K562 (cell line): ENCODE measurements around the gene FBL. TPM values are rescaled to one million over a fixed set of nuclear protein-coding genes. Genes with fewer than 3 reads are reported as not detected.

Experiments
- ATAC-seq: fragments of 200-7000 bp; cut with Tn5 transposase; 3 replicates; pipeline ENCODE4 v1.9.1; 2020; ENCODE audit warnings: moderate library complexity
- BruUV-seq: library from RNA; stranded (reverse); fragments of 400-500 nt; replicated peaks from 2 replicates; lab custom pipeline; 2021; lab: Mats Ljungman, UMichigan
- CTCF ChIA-PET: fragments of 300-600 bp; formaldehyde crosslinking; extraction: SDS; loops from one replicate; lab custom pipeline; 2021; ENCODE audit warnings: low intra/inter-chr PET ratio; lab: Yijun Ruan, JAX
- POLR2A ChIA-PET: fragments of 300-600, 350-650 bp; sonication (Branson Sonifier 250); formaldehyde crosslinking; extraction: SDS; loops from one replicate; lab custom pipeline; 2021; ENCODE audit warnings: antibody characterized with exemption, inconsistent platforms; lab: Yijun Ruan, JAX
- DNase-seq, 4 experiments: peaks; one replicate each; pipeline versions ENCODE4 v3.0.0 to v3.0.0-alpha.2; 2011 to 2018; ENCODE audit warnings: low spot score in 3 of 4, mixed read lengths in 3 of 4; ENCODE audit errors: extremely low read depth in 1 of 4
- FAIRE-seq: peaks from 2 replicates; lab custom pipeline; 2011; peaks lifted over from hg19 to GRCh38; lab: Jason Lieb, UNC
- H2AFZ ChIP-seq: 2 replicates; pipeline ENCODE4 v1.6.0; 2011; ENCODE audit warnings: low read depth, low read length, control low read depth, inconsistent platforms
- H3K27ac ChIP-seq: fragments of 200-600 bp; 3 replicates; pipeline ENCODE4 v1.8.0; 2011; ENCODE audit warnings: low read depth, mild to moderate bottlenecking, control low read depth, inconsistent platforms, low read length, moderate library complexity, mixed read lengths; ENCODE audit errors: extremely low read depth
- H3K27me3 ChIP-seq, 2 experiments: fragments of 300-600 bp in 1 of 2; 2 replicates in 1 of 2; 3 replicates in 1 of 2; pipeline versions ENCODE4 v1.6.0 to v1.8.0; 2011; ENCODE audit warnings: inconsistent platforms in 2 of 2, low read length in 2 of 2, mild to moderate bottlenecking in 1 of 2, mixed read lengths in 1 of 2, moderate library complexity in 1 of 2; ENCODE audit not compliant: control insufficient read depth in 2 of 2, insufficient read depth in 2 of 2
- H3K36me3 ChIP-seq: fragments of 300-600 bp; 3 replicates; pipeline ENCODE4 v1.8.0; 2011; ENCODE audit warnings: mild to moderate bottlenecking, low read length, inconsistent platforms; ENCODE audit not compliant: control insufficient read depth, insufficient read depth
- H3K4me1 ChIP-seq, 2 experiments: fragments of 200-600 bp in 1 of 2; replicated peaks in 1 of 2; 2 replicates in 1 of 2; 3 replicates in 1 of 2; pipeline versions ENCODE4 v1.5.1 to v1.8.0; 2011; ENCODE audit warnings: inconsistent platforms in 2 of 2, low read length in 2 of 2, mild to moderate bottlenecking in 1 of 2, mixed read lengths in 1 of 2, moderate library complexity in 1 of 2; ENCODE audit not compliant: control insufficient read depth in 2 of 2, insufficient read depth in 2 of 2
- H3K4me2 ChIP-seq: 2 replicates; pipeline ENCODE4 v1.6.1; 2011; ENCODE audit warnings: low read length, control low read depth, inconsistent platforms, mixed read lengths; ENCODE audit not compliant: insufficient read depth
- H3K4me3 ChIP-seq: fragments of 200-600 bp; sonication (generic), shearing (Covaris generic); 2 replicates; pipeline ENCODE4 v1.5.1; 2016; ENCODE audit warnings: control low read depth, inconsistent platforms
- H3K79me2 ChIP-seq: fragments of 200-600 bp; 3 replicates; pipeline ENCODE4 v1.8.0; 2011; ENCODE audit warnings: low read length, inconsistent platforms; ENCODE audit not compliant: control insufficient read depth, insufficient read depth
- H3K9ac ChIP-seq, 2 experiments: 2 replicates each; pipeline versions ENCODE4 v1.6.0 to v1.6.1; 2011; ENCODE audit warnings: low read depth in 2 of 2, low read length in 2 of 2, control low read depth in 1 of 2, inconsistent platforms in 1 of 2, mild to moderate bottlenecking in 1 of 2, mixed read lengths in 1 of 2; ENCODE audit not compliant: insufficient read depth in 1 of 2
- H3K9me1 ChIP-seq: one replicate; pipeline ENCODE4 v1.6.0; 2011; ENCODE audit warnings: inconsistent platforms, mild to moderate bottlenecking, low read length, moderate library complexity; ENCODE audit not compliant: control insufficient read depth, insufficient read depth
- H3K9me3 ChIP-seq: replicated peaks from 2 replicates; pipeline ENCODE4 v1.5.1; 2011; ENCODE audit warnings: low read depth, low read length, inconsistent platforms; ENCODE audit not compliant: control insufficient read depth, insufficient read depth
- H4K20me1 ChIP-seq: replicated peaks from 2 replicates; pipeline ENCODE4 v1.6.1; 2011; ENCODE audit warnings: low read length, inconsistent platforms, mixed read lengths; ENCODE audit not compliant: control insufficient read depth, insufficient read depth
- ARID1B ChIP-seq: fragments of 450-650 bp; IDR thresholded peaks from 2 replicates; pipeline ENCODE4 v1.6.1; 2016; ENCODE audit warnings: antibody characterized with exemption, mild to moderate bottlenecking, inconsistent platforms
- CREBBP ChIP-seq: IDR thresholded peaks from one replicate; pipeline ENCODE4 v1.6.1; 2012; ENCODE audit warnings: low read depth, mild to moderate bottlenecking, control low read depth, inconsistent platforms, low read length
- CREM ChIP-seq: IDR thresholded peaks from 2 replicates; pipeline ENCODE4 v1.6.1; 2014; ENCODE audit warnings: antibody characterized with exemption, low read depth
- ESRRB ChIP-seq: fragments of 250-450 bp; sonication (Bioruptor Pico); IDR thresholded peaks from 2 replicates; pipeline ENCODE4 v1.5.0; 2020; ENCODE audit warnings: mild to moderate bottlenecking, moderate library complexity, borderline replicate concordance
- HMGN3 ChIP-seq: IDR thresholded peaks from 2 replicates; pipeline ENCODE4 v1.6.1; 2011; ENCODE audit warnings: borderline replicate concordance, low read depth, mild to moderate bottlenecking, mixed read lengths, low read length; ENCODE audit not compliant: insufficient read length; ENCODE audit errors: extremely low read depth
- MAFK ChIP-seq: IDR thresholded peaks from 2 replicates; pipeline ENCODE4 v1.6.1; 2011; ENCODE audit warnings: low read length, improper control_type of control experiment
- NFATC3 ChIP-seq: fragments of 450-650 bp; IDR thresholded peaks from 2 replicates; pipeline ENCODE4 v1.6.1; 2017; ENCODE audit warnings: mild to moderate bottlenecking
- RB1 ChIP-seq: fragments of 450-650 bp; IDR thresholded peaks from 2 replicates; pipeline ENCODE4 v1.6.1; 2017; ENCODE audit warnings: low read depth, mild to moderate bottlenecking
- SMAD4 ChIP-seq: fragments of 250-450 bp; sonication (Bioruptor Pico); conservative IDR thresholded peaks from 2 replicates; pipeline ENCODE4 v1.8.0; 2021; ENCODE audit warnings: inconsistent platforms, mild to moderate bottlenecking, moderate library complexity
- TCF3 ChIP-seq: sonication (generic); formaldehyde crosslinking; IDR thresholded peaks from 2 replicates; pipeline ENCODE4 v1.4.0; 2020; ENCODE audit warnings: mild to moderate bottlenecking, missing genetic modification reagents
- ZNF316 ChIP-seq: fragments of 450-650 bp; IDR thresholded peaks from 2 replicates; pipeline ENCODE4 v1.6.1; 2016
- ZNF324 ChIP-seq: fragments of 250-450 bp; sonication (Bioruptor Pico); IDR thresholded peaks from 2 replicates; pipeline ENCODE4 v1.4.0; 2020; ENCODE audit warnings: mild to moderate bottlenecking
- ZNF444 ChIP-seq: fragments of 250-450 bp; sonication (Bioruptor Pico); IDR thresholded peaks from 2 replicates; pipeline ENCODE4 v1.4.0; 2020; ENCODE audit warnings: mild to moderate bottlenecking, moderate library complexity
- WGBS: fragments of 100-300 bp; shearing (Covaris generic); methylation state at CpG from one replicate; pipeline ENCODE4 v1.1.6; 2016; ENCODE audit warnings: low coverage, mixed read lengths; ENCODE audit not compliant: insufficient coverage; ENCODE audit errors: missing lambda C conversion rate; 5-methylcytosine and 5-hydroxymethylcytosine counted together
- in situ Hi-C: fragments of 300-500 bp; cut with MboI; formaldehyde crosslinking; loops from 4 replicates; pipeline ENCODE4 v1.15.0; 2018; ENCODE audit warnings: inconsistent platforms, mixed read lengths
- intact Hi-C: fragments of 100-400 bp; cut with micrococcal nuclease; formaldehyde crosslinking; loops from 2 replicates; pipeline ENCODE4 v1.14.2; 2022
- polyA plus RNA-seq, 8 experiments: library from polyadenylated mRNA; depleted of rRNA in 4 of 8; stranded (reverse) in 5 of 8; unstranded in 3 of 8; fragments of >200 nt; fragmentation: Nextera tagmentation in 2 of 8; fragmentation: Illumina TruSeq in 1 of 8; extraction: Ambion mirVana in 2 of 8; extraction: Trizol in 1 of 8; gene quantifications; 2 replicates each; pipeline versions ENCODE4 v1.2.1 to v1.2.3, GENCODE V29; 2011 to 2014; ENCODE audit warnings: inconsistent platforms in 1 of 8, missing spikeins in 1 of 8
- total RNA-seq, 7 experiments: library from RNA; depleted of rRNA in 6 of 7; stranded (reverse); fragments of >200 nt in 6 of 7; fragmentation: Illumina TruSeq in 2 of 7; extraction: Trizol in 2 of 7; gene quantifications; 2 replicates each; pipeline versions ENCODE4 v1.2.1 to v1.2.3, GENCODE V29; 2011 to 2021; ENCODE audit warnings: low replicate concordance in 1 of 7
- TF ChIP-seq, protein P1 (sequence below): sonication (generic); formaldehyde crosslinking; IDR thresholded peaks from 2 replicates; pipeline ENCODE4 v1.8.1; 2023; ENCODE audit warnings: mild to moderate bottlenecking, missing genetic modification reagents, moderate library complexity
- TF ChIP-seq, protein P2 (sequence below): fragments of 450-650 bp; IDR thresholded peaks from 2 replicates; pipeline ENCODE4 v1.6.1; 2016; ENCODE audit warnings: low read depth

FBL gene
- total and polyA plus RNA-seq, 9 of the 15 experiments (the other 6 are each of a cell fraction or from before 2014, with no cell fraction given), result 201 to 1,696 (median 696) TPM

DNA sequence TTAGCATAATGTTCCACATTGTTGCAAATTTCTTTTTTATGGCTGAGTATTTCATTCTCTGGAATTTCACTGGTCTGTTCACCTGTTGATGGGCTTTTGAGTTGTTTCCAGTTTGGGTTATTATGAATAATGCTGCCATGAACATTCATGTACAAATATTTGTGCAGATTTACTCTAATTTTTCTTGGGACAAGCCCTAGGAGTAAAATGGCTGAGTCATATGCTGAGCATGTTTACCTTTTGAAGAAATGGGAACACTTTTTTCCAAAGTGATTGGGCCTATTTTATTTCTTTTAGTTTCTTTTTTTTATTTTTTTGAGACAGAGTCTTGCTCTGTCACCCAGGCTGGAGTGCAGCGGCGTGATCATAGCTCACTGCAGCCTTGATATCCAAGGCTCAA lies 4.7 kb upstream of the FBL start (continued):
- TF ChIP-seq MAFK (no peak; the same call in 1 of the 2 replicates), TCF3 (CRISPR knock-in tag) (no peak), ZNF444 (no peak), ZNF324 (CRISPR knock-in tag) (no peak), ZNF316 (peak; percentile 73), RB1 (no peak), CREBBP (no peak), ESRRB (CRISPR knock-in tag) (no peak)
- TF ChIP-seq, protein P1, sequence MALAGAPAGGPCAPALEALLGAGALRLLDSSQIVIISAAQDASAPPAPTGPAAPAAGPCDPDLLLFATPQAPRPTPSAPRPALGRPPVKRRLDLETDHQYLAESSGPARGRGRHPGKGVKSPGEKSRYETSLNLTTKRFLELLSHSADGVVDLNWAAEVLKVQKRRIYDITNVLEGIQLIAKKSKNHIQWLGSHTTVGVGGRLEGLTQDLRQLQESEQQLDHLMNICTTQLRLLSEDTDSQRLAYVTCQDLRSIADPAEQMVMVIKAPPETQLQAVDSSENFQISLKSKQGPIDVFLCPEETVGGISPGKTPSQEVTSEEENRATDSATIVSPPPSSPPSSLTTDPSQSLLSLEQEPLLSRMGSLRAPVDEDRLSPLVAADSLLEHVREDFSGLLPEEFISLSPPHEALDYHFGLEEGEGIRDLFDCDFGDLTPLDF (CRISPR knock-in tag), result no peak

DNA sequence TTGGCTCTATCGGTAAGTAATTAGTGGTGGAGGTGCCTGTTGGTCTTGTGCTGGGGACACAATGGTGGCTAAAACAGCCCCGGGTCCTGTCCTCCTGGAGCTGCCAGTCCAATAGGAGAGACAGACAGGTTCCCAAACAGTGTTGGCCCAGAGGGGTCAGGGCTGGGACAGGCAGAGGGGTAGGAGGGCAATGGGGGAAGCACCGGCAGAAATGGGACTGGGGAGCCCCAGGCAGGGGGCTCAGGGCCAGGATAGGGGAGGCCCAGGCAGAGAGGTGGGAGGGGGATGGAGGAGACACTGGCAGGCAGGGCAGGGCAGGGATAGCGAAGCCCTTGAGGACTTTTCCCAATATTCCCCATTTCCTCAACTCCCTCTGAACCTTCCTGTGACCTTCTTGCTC lies 2.2 kb upstream of the FBL start:
- Histone ChIP-seq H3K36me3 (peaks cover 11% of the 10 kb centered on the region; the same call in 1 of the 3 replicates), H3K4me1 (peaks cover 12 to 23% of the 10 kb centered on the region in 2 experiments; a peak in 4 of 5 replicates), H3K9ac (no peak overlapping the region; a peak in 1 of 4 replicates), H3K4me2 (no peak overlapping the region), H4K20me1 (peaks cover 22% of the 10 kb centered on the region), H3K9me3 (no peaks in the 10 kb centered on the region), H3K27ac (no peak overlapping the region), H3K9me1 (no peaks in the 10 kb centered on the region), H3K27me3 (no peaks in the 10 kb centered on the region), H3K4me3 (no peak overlapping the region), H3K79me2 (peaks cover 32% of the 10 kb centered on the region), H2AFZ (no peak overlapping the region)
- intact Hi-C loops, result no loop called here
- POLR2A ChIA-PET, result interaction anchor here (0.7 to 1.0 kb wide), 2 partner anchors 14 to 1414 kb away, joined by 3 read pairs; no protein-coding TSS in a partner anchor
- ATAC-seq, result no peak
- BruUV-seq, result no TSS peak
- in situ Hi-C loops, result no loop called here
- CTCF ChIA-PET, result no interaction called here
- DNase-seq, result no peak
- FAIRE-seq, result no peak
- 76% methylated on average over 3 of the region's 4 CpGs for WGBS
- TF ChIP-seq HMGN3 (no peak), ARID1B (no peak), NFATC3 (no peak), SMAD4 (no peak), CREM (no peak)
- TF ChIP-seq, protein P2, sequence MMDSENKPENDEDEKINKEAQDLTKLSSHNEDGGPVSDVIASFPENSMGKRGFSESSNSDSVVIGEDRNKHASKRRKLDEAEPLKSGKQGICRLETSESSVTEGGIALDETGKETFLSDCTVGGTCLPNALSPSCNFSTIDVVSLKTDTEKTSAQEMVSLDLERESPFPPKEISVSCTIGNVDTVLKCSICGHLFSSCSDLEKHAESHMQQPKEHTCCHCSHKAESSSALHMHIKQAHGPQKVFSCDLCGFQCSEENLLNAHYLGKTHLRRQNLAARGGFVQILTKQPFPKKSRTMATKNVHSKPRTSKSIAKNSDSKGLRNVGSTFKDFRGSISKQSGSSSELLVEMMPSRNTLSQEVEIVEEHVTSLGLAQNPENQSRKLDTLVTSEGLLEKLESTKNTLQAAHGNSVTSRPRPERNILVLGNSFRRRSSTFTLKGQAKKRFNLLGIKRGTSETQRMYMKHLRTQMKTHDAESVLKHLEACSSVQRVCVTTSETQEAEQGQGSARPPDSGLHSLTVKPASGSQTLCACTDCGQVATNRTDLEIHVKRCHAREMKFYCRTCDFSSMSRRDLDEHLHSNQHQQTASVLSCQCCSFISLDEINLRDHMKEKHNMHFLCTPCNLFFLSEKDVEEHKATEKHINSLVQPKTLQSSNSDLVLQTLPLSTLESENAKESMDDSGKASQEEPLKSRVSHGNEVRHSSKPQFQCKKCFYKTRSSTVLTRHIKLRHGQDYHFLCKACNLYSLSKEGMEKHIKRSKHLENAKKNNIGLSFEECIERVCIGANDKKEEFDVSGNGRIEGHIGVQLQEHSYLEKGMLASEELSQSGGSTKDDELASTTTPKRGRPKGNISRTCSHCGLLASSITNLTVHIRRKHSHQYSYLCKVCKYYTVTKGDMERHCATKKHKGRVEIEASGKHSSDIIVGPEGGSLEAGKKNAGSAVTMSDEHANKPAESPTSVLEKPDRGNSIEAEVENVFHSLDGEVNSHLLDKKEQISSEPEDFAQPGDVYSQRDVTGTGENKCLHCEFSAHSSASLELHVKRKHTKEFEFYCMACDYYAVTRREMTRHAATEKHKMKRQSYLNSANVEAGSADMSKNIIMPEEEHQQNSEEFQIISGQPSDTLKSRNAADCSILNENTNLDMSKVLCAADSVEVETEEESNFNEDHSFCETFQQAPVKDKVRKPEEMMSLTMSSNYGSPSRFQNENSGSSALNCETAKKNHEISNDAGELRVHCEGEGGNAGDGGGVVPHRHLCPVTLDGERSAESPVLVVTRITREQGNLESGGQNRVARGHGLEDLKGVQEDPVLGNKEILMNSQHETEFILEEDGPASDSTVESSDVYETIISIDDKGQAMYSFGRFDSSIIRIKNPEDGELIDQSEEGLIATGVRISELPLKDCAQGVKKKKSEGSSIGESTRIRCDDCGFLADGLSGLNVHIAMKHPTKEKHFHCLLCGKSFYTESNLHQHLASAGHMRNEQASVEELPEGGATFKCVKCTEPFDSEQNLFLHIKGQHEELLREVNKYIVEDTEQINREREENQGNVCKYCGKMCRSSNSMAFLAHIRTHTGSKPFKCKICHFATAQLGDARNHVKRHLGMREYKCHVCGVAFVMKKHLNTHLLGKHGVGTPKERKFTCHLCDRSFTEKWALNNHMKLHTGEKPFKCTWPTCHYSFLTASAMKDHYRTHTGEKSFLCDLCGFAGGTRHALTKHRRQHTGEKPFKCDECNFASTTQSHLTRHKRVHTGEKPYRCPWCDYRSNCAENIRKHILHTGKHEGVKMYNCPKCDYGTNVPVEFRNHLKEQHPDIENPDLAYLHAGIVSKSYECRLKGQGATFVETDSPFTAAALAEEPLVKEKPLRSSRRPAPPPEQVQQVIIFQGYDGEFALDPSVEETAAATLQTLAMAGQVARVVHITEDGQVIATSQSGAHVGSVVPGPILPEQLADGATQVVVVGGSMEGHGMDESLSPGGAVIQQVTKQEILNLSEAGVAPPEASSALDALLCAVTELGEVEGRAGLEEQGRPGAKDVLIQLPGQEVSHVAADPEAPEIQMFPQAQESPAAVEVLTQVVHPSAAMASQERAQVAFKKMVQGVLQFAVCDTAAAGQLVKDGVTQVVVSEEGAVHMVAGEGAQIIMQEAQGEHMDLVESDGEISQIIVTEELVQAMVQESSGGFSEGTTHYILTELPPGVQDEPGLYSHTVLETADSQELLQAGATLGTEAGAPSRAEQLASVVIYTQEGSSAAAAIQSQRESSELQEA, result no peak
